HCT116 (cell line): ENCODE measurements around the gene SRCAP. TPM values are rescaled to one million over a fixed set of nuclear protein-coding genes. Genes with fewer than 3 reads are reported as not detected.

ENCODE experiments used
- ATAC-seq: fragments of 200-7000 bp; cut with Tn5 transposase; 2 replicates; pipeline ENCODE4 v1.9.1; 2020; ENCODE audit warnings: mild to moderate bottlenecking, moderate library complexity
- BruUV-seq: library from RNA; stranded (reverse); fragments of 400-500 nt; replicated peaks from 2 replicates; lab custom pipeline; 2021; lab: Mats Ljungman, UMichigan
- CTCF ChIA-PET: fragments of 300-600 bp; sonication (Branson Sonifier 250); formaldehyde crosslinking; loops from one replicate; lab custom pipeline; 2021; ENCODE audit warnings: antibody characterized with exemption; lab: Charles Lee
- POLR2A ChIA-PET: fragments of 300-600, 350-600 bp; sonication (Branson Sonifier 250); formaldehyde crosslinking; loops from one replicate; lab custom pipeline; 2021; ENCODE audit warnings: antibody characterized with exemption; lab: Charles Lee
- RAD21 ChIA-PET, 2 experiments: fragments of 300-600 bp; sonication (Branson Sonifier 250); formaldehyde crosslinking; loops; one replicate each; lab custom pipeline; 2023; ENCODE audit warnings: low total read pairs in 2 of 2; ENCODE audit not compliant: uncharacterized antibody in 2 of 2, unreplicated experiment in 2 of 2, low non-redundant PET in 1 of 2; lab: Charles Lee
- DNase-seq: peaks from one replicate; pipeline ENCODE4 v3.0.0-alpha.2; 2010; ENCODE audit warnings: low read depth, low spot score
- H2AFZ ChIP-seq: fragments of 200-600 bp; shearing (Covaris generic), sonication (generic); 2 replicates; pipeline ENCODE4 v1.6.1; 2017; ENCODE audit warnings: low read depth, mixed run types, mixed read lengths, antibody characterized with exemption, low read length; ENCODE audit not compliant: poor library complexity, severe bottlenecking
- H3K27ac ChIP-seq: 2 replicates; pipeline ENCODE4 v1.5.1; 2012; ENCODE audit warnings: low read depth, low read length
- H3K27me3 ChIP-seq: fragments of 200-600 bp; sonication (generic); 2 replicates; pipeline ENCODE4 v1.6.1; 2016; ENCODE audit warnings: mixed run types, low read length, mixed read lengths; ENCODE audit not compliant: insufficient read depth
- H3K36me3 ChIP-seq, 2 experiments: fragments of 200-500 bp in 1 of 2; fragments of 200-600 bp in 1 of 2; sonication (Bioruptor generic) in 1 of 2; sonication (generic) in 1 of 2; 2 replicates each; pipeline versions ENCODE4 v1.5.1 to v1.6.1; 2014 to 2016; ENCODE audit warnings: low read length in 2 of 2, inconsistent platforms in 1 of 2, mixed read lengths in 1 of 2, mixed run types in 1 of 2; ENCODE audit not compliant: insufficient read depth in 2 of 2, control insufficient read depth in 1 of 2
- H3K4me1 ChIP-seq, 2 experiments: fragments of 200-600 bp in 1 of 2; sonication (generic) in 1 of 2; 2 replicates each; pipeline versions ENCODE4 v1.5.1 to v1.6.1; 2012 to 2017; ENCODE audit warnings: low read length in 2 of 2, inconsistent platforms in 1 of 2, mild to moderate bottlenecking in 1 of 2, mixed read lengths in 1 of 2, mixed run types in 1 of 2, moderate library complexity in 1 of 2; ENCODE audit not compliant: insufficient read depth in 2 of 2, control insufficient read depth in 1 of 2
- H3K4me2 ChIP-seq: fragments of 200-600 bp; sonication (generic); 2 replicates; pipeline ENCODE4 v1.6.1; 2017; ENCODE audit warnings: mixed run types, low read length, mixed read lengths
- H3K4me3 ChIP-seq, 2 experiments: fragments of 200-600 bp in 1 of 2; sonication (generic) in 1 of 2; replicated peaks in 1 of 2; 2 replicates each; pipeline ENCODE4 v1.5.1; 2011 to 2016; ENCODE audit warnings: low read length in 2 of 2, control low read depth in 1 of 2, low read depth in 1 of 2, mild to moderate bottlenecking in 1 of 2, mixed read lengths in 1 of 2, mixed run types in 1 of 2
- H3K79me2 ChIP-seq: fragments of 200-600 bp; sonication (generic); 2 replicates; pipeline ENCODE4 v1.6.1; 2017; ENCODE audit warnings: mild to moderate bottlenecking, mixed run types, low read length, moderate library complexity, mixed read lengths; ENCODE audit not compliant: insufficient read depth
- H3K9ac ChIP-seq: fragments of 200-600 bp; sonication (generic); 2 replicates; pipeline ENCODE4 v1.6.1; 2016; ENCODE audit warnings: low read length, mixed read lengths
- H3K9me2 ChIP-seq: fragments of 200-600 bp; sonication (generic), shearing (Covaris generic); 2 replicates; pipeline ENCODE4 v1.6.1; 2017; ENCODE audit warnings: mixed run types, mild to moderate bottlenecking, moderate library complexity; ENCODE audit not compliant: insufficient read depth
- H3K9me3 ChIP-seq, 2 experiments: fragments of 200-500 bp in 1 of 2; fragments of 200-600 bp in 1 of 2; sonication (Bioruptor generic) in 1 of 2; sonication (generic) in 1 of 2; 2 replicates each; pipeline ENCODE4 v1.6.1; 2014 to 2017; ENCODE audit warnings: low read length in 2 of 2, mixed read lengths in 2 of 2, inconsistent platforms in 1 of 2, low read depth in 1 of 2, mild to moderate bottlenecking in 1 of 2, mixed run types in 1 of 2, moderate library complexity in 1 of 2; ENCODE audit not compliant: control insufficient read depth in 1 of 2, insufficient read depth in 1 of 2
- H4K20me1 ChIP-seq: fragments of 200-600 bp; sonication (generic), shearing (Covaris generic); 2 replicates; pipeline ENCODE4 v1.6.1; 2017; ENCODE audit warnings: mixed run types, mild to moderate bottlenecking, moderate library complexity; ENCODE audit not compliant: insufficient read depth
- CEBPB ChIP-seq: IDR thresholded peaks from 2 replicates; pipeline ENCODE4 v1.6.1; 2012; ENCODE audit warnings: low read depth
- CTCF ChIP-seq, 3 experiments: fragments of 200-600 bp in 1 of 3; sonication (generic) in 1 of 3; IDR thresholded peaks in 2 of 3; conservative IDR thresholded peaks in 1 of 3; 2 replicates each; pipeline ENCODE4 v1.5.1; 2012 to 2017; ENCODE audit warnings: low read depth in 2 of 3, low read length in 2 of 3, antibody characterized with exemption in 1 of 3, borderline replicate concordance in 1 of 3, control low read depth in 1 of 3, mild to moderate bottlenecking in 1 of 3, mixed read lengths in 1 of 3, mixed run types in 1 of 3, moderate library complexity in 1 of 3; ENCODE audit not compliant: insufficient read depth in 1 of 3
- EGR1 ChIP-seq: IDR thresholded peaks from 2 replicates; pipeline ENCODE4 v1.6.1; 2012; ENCODE audit warnings: low read depth
- EZH2 ChIP-seq: fragments of 200-600 bp; sonication (generic); IDR thresholded peaks from 2 replicates; pipeline ENCODE4 v1.6.1; 2017; ENCODE audit warnings: antibody characterized with exemption, mixed run types
- EZH2phosphoT487 ChIP-seq: fragments of 200-600 bp; IDR thresholded peaks from 2 replicates; pipeline ENCODE4 v1.6.1; 2018; ENCODE audit warnings: antibody characterized with exemption, borderline replicate concordance
- JUND ChIP-seq: IDR thresholded peaks from 2 replicates; pipeline ENCODE4 v1.6.1; 2012
- POLR2A ChIP-seq: IDR thresholded peaks from 2 replicates; pipeline ENCODE4 v1.7.0; 2011; ENCODE audit warnings: borderline replicate concordance; ENCODE audit not compliant: insufficient read depth, insufficient read length; ENCODE audit errors: extremely low read depth
- POLR2AphosphoS5 ChIP-seq: IDR thresholded peaks from 2 replicates; pipeline ENCODE4 v1.6.1; 2011; ENCODE audit warnings: mild to moderate bottlenecking, low read depth, low read length, moderate library complexity
- REST ChIP-seq: IDR thresholded peaks from 2 replicates; pipeline ENCODE4 v1.6.1; 2012; ENCODE audit warnings: low read depth
- SIN3A ChIP-seq: IDR thresholded peaks from 2 replicates; pipeline ENCODE4 v1.6.1; 2012; ENCODE audit warnings: low read depth
- SRF ChIP-seq: IDR thresholded peaks from 2 replicates; pipeline ENCODE4 v1.6.1; 2012; ENCODE audit warnings: low read depth
- ZFX ChIP-seq: fragments of 450-650 bp; IDR thresholded peaks from 2 replicates; pipeline ENCODE4 v1.6.1; 2017
- intact Hi-C: fragments of 100-400 bp; cut with micrococcal nuclease; formaldehyde crosslinking; loops from 2 replicates; pipeline ENCODE4 v1.10.0; 2022
- total RNA-seq: library from RNA; stranded (reverse); gene quantifications from one replicate; pipeline ENCODE4 v1.2.1, GENCODE V29; 2021; ENCODE audit not compliant: unreplicated experiment

The SRCAP gene
- total RNA-seq, 1 experiment from 2014 or later: 59.6 TPM

GRCh38 chr16:30722916-30723315 is 23.9 kb downstream of the SRCAP start (continued):
- TF ChIP-seq EZH2: no peak
- no peak for TF ChIP-seq ZFX
- TF ChIP-seq CTCF (IDR thresholded peaks at IDR 0.05 in 2 of 3, conservative IDR thresholded peaks at IDR 0.05 in 1 of 3; ENCODE audit: borderline replicate concordance in 1 of 3, insufficient read depth in 1 of 3, low read depth in 2 of 3, low read length in 2 of 3): no peak
- TF ChIP-seq REST: no peak
- no peak for TF ChIP-seq EZH2phosphoT487
- TF ChIP-seq SIN3A: no peak
- no peak for TF ChIP-seq EGR1

- Histone ChIP-seq H3K27me3 (no peaks in the 10 kb centered on the region), H4K20me1 (no peaks in the 10 kb centered on the region), H3K79me2 (peaks cover 69% of the 10 kb centered on the region), H3K9me3 (no peaks in the 10 kb centered on the region), H3K4me3 (no peak overlapping the region), H3K9ac (no peak overlapping the region), H3K27ac (no peak overlapping the region), H3K4me1 (no peaks in the 10 kb centered on the region), H3K4me2 (no peak overlapping the region), H3K36me3 (peaks cover 74 to 75% of the 10 kb centered on the region in 2 experiments), H3K9me2 (no peaks in the 10 kb centered on the region), H2AFZ (no peak overlapping the region)
- ChIA-PET POLR2A (no interaction called here), RAD21 (no interaction called here), CTCF (no interaction called here)
- intact Hi-C loops: no loop called here
- TSS peak; percentile 12 for BruUV-seq
- DNase-seq (no peak), ATAC-seq (no peak)
- TF ChIP-seq ZFX (no peak), REST (no peak), CEBPB (no peak), POLR2A (no peak), POLR2AphosphoS5 (no peak), EGR1 (no peak), SRF (no peak), JUND (no peak), CTCF (IDR thresholded peaks at IDR 0.05 in 2 of 3, conservative IDR thresholded peaks at IDR 0.05 in 1 of 3; ENCODE audit: borderline replicate concordance in 1 of 3, insufficient read depth in 1 of 3, low read depth in 2 of 3, low read length in 2 of 3) (no peak)
These were observed 24.9 kb downstream of the SRCAP start for GRCh38 chr16:30723725-30724355.
